HuH-7 (cell line): Measurements from ENCODE around the gene MAP3K2.

ENCODE experiments used
- DNase-seq: peaks from one replicate; pipeline ENCODE4 v3.0.0; 2011; ENCODE audit warnings: low spot score

Gene MAP3K2, protein sequence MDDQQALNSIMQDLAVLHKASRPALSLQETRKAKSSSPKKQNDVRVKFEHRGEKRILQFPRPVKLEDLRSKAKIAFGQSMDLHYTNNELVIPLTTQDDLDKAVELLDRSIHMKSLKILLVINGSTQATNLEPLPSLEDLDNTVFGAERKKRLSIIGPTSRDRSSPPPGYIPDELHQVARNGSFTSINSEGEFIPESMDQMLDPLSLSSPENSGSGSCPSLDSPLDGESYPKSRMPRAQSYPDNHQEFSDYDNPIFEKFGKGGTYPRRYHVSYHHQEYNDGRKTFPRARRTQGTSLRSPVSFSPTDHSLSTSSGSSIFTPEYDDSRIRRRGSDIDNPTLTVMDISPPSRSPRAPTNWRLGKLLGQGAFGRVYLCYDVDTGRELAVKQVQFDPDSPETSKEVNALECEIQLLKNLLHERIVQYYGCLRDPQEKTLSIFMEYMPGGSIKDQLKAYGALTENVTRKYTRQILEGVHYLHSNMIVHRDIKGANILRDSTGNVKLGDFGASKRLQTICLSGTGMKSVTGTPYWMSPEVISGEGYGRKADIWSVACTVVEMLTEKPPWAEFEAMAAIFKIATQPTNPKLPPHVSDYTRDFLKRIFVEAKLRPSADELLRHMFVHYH

DNA sequence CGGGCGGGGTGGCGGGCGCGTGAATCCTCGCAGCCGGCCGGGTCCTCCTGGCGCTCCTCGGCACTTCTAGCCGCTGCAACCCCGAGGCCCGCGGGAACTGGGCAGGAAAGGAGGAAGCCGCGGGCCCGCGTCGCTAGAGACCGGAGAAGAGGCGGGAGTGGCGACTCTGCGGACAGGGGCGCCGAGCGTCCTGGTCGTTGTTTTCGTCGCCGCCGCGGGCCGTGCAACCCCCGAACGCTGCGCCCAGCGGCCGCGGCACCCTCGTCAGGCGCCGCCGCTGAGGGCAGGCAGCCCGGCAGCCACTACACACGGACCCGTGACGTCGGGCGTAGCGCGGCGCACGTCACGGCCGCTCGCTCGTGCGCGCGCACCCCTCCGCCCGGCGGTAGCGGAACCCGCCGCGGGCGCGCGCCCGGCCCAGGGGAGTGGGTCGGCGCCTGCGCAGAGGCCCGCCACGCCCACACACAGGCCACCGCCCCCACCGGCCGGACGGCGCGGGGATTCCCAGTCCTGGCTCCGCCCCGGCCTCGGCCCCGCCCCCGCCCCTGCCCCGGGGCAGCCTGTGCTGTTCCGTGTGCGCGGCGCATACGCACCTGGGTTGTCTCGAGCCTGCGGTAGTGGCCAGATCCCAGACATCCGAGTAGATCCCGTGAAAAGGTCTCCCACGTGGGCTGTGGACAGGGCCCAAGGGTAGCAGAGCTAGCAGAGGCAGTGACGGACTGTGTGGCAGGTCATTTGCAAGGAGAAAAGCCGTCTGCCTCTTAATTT lies at the start of gene MAP3K2:
Gene MAP3K2 (minus strand): TSS at position 321 of the 768 bp plus-strand sequence. CDS start 44,846 bp downstream, outside the sequence.
- peak; percentile 96 for DNase-seq

DNA sequence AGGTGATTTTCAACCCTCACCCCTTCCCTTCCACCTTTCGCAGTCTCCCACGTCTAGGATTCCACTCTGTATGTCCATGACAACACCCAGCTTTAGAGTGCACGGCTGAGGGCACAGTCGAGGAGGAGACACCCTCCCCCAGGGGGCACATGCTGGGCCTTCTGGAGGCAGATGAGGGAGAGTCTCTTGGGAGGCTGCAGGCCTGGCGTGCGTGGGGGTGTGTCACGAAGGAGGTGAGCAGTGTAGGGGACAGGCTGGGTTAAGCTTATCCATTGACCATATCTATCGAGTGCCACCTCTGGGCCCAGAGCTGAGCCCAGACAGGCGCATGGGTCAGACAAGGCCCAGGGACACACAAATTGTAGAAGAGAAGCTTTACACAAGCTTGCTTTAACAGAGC lies 49.3 kb upstream of the MAP3K2 start:
- DNase-seq, result no peak

DNA sequence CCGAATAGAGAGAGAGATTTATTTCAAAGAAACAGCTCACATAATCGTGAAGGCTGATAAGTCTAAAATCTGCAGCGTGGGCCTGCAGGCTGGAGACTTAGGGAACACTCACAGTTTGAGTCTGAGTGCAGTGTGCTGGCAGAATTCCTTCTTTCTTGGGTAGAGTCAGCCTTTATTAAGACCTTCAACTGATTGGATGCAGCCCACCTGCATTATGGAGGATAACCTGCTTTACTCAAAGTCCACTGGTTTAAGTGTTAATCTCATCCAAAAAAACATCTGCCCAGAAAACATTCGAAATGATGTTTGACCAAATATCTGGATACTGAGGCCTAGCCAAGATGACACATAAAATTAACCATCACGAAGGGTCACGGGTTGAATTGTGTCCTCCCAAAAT lies 46.7 kb upstream of the MAP3K2 start:
- no peak for DNase-seq

DNA sequence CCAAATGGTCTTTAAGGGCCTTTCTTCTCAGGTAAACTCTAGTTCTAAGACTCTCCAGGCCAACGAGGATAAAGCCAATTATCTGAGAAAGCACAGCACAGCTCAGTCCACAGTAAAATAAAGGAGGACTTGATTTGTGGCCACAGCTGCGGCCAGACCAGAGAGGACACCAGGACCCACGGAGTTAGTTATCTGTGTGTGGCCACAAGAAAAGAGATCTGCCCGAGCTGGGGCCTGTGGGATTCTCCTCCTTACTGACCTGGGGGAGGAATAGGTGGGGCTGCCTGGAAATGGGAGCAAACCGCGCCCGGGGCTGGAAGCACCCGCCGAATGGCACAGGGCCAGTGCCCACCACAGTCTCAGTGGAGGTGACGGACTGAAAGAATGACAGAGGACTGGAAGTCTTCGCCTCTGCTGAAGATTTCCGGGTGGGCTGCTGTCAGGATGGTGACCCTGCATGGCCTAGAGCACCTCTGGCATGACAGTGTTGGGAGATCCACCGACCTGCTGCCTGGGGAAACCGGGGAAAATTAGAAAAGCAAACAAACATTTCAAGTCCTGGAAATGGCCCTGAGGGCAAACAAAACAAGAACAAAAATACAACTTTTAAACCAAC lies 43.7 kb upstream of the MAP3K2 start:
- no peak for DNase-seq

DNA sequence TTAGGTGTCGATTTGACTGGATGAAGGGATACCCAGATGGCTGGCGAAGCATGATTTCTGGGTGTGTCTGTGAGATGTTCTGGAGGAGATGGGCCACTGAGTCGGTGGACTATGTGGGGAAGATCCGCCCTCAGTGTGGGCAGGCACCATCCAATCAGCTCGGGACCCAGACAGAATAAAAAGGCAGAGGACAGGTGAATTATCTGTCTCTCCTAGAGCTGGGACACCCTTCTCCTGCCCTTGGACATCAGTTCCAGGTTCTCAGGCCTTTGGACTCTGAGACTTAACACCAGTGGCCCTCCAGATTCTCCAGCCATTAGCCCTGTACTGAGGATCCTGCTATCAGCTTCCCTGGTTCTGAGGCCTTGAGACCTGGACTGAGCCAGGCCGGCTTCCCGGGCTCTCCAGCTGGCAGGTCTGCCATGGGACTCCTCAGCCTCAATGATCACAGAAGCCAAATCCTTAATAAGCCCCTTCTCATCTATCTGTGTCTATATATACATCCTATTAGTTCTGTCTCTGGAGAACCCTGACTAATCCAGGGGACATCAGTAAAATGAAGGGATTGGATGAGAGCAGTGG lies 42.2 kb upstream of the MAP3K2 start:
- DNase-seq, result no peak

DNA sequence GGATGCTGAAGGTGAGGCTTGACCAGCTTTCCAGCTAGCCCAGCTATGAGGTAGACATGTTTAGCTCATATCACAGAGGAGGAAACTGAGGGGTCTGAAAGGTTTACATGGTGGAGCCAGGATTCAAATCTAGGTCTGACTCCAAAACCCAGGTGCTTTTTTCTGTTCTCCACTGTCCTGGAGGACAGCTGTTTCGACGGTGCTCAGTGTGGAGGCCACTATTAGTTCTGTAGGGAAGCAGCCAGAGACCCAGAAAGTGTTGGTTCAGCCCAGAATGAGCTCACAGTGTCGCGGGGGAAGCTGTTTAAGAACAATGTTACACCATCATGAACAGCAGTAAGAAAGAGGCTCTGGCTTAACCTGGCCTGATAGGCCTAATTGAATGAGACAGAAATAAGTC lies 41.5 kb upstream of the MAP3K2 start:
- DNase-seq, result no peak

DNA sequence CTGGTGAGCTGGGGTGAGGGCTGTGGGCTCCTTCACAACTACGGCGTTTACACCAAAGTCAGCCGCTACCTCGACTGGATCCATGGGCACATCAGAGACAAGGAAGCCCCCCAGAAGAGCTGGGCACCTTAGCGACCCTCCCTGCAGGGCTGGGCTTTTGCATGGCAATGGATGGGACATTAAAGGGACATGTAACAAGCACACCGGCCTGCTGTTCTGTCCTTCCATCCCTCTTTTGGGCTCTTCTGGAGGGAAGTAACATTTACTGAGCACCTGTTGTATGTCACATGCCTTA lies 41.0 kb upstream of the MAP3K2 start:
- DNase-seq, result no peak

DNA sequence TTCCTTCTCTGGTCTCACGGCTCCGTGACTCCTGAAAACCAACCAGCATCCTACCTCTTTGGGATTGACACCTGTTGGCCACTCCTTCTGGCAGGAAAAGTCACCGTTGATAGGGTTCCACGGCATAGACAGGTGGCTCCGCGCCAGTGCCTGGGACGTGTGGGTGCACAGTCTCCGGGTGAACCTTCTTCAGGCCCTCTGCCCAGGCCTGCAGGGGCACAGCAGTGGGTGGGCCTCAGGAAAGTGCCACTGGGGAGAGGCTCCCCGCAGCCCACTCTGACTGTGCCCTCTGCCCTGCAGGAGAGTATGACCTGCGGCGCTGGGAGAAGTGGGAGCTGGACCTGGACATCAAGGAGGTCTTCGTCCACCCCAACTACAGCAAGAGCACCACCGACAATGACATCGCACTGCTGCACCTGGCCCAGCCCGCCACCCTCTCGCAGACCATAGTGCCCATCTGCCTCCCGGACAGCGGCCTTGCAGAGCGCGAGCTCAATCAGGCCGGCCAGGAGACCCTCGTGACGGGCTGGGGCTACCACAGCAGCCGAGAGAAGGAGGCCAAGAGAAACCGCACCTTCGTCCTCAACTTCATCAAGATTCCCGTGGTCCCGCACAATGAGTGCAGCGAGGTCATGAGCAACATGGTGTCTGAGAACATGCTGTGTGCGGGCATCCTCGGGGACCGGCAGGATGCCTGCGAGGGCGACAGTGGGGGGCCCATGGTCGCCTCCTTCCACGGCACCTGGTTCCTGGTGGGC lies 40.5 kb upstream of the MAP3K2 start:
- no peak for DNase-seq

DNA sequence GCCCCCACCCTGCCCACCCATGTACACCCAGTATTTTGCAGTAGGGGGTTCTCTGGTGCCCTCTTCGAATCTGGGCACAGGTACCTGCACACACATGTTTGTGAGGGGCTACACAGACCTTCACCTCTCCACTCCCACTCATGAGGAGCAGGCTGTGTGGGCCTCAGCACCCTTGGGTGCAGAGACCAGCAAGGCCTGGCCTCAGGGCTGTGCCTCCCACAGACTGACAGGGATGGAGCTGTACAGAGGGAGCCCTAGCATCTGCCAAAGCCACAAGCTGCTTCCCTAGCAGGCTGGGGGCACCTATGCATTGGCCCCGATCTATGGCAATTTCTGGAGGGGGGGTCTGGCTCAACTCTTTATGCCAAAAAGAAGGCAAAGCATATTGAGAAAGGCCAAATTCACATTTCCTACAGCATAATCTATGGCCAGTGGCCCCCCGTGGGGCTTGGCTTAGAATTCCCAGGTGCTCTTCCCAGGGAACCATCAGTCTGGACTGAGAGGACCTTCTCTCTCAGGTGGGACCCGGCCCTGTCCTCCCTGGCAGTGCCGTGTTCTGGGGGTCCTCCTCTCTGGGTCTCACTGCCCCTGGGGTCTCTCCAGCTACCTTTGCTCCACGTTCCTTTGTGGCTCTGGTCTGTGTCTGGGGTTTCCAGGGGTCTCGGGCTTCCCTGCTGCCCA lies 39.7 kb upstream of the MAP3K2 start:
- no peak for DNase-seq

DNA sequence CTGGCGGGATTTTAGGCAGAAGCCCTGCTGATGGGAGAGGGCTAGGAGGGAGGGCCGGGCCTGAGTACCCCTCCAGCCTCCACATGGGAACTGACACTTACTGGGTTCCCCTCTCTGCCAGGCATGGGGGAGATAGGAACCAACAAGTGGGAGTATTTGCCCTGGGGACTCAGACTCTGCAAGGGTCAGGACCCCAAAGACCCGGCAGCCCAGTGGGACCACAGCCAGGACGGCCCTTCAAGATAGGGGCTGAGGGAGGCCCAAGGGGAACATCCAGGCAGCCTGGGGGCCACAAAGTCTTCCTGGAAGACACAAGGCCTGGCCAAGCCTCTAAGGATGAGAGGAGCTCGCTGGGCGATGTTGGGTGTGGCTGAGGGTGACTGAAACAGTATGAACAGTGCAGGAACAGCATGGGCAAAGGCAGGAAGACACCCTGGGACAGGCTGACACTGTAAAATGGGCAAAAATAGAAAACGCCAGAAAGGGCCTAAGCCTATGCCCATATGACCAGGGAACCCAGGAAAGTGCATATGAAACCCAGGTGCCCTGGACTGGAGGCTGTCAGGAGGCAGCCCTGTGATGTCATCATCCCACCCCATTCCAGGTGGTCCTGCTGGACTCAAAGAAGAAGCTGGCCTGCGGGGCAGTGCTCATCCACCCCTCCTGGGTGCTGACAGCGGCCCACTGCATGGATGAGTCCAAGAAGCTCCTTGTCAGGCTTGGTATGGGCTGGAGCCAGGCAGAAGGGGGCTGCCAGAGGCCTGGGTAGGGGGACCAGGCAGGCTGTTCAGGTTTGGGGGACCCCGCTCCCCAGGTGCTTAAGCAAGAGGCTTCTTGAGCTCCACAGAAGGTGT lies 39.0 kb upstream of the MAP3K2 start:
- DNase-seq, result no peak

DNA sequence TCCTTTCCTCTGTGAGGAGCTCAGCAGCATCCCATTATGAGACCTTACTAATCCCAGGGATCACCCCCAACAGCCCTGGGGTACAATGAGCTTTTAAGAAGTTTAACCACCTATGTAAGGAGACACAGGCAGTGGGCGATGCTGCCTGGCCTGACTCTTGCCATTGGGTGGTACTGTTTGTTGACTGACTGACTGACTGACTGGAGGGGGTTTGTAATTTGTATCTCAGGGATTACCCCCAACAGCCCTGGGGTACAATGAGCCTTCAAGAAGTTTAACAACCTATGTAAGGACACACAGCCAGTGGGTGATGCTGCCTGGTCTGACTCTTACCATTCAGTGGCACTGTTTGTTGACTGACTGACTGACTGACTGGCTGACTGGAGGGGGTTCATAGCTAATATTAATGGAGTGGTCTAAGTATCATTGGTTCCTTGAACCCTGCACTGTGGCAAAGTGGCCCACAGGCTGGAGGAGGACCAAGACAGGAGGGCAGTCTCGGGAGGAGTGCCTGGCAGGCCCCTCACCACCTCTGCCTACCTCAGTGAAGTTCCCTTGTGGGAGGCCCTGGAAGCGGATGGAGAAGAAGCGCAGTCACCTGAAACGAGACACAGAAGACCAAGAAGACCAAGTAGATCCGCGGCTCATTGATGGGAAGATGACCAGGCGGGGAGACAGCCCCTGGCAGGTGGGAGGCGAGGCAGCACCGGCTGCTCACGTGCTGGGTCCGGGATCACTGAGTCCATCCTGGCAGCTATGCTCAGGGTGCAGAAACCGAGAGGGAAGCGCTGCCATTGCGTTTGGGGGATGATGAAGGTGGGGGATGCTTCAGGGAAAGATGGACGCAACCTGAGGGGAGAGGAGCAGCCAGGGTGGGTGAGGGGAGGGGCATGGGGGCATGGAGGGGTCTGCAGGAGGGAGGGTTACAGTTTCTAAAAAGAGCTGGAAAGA lies 38.0 kb upstream of the MAP3K2 start:
- no peak for DNase-seq

DNA sequence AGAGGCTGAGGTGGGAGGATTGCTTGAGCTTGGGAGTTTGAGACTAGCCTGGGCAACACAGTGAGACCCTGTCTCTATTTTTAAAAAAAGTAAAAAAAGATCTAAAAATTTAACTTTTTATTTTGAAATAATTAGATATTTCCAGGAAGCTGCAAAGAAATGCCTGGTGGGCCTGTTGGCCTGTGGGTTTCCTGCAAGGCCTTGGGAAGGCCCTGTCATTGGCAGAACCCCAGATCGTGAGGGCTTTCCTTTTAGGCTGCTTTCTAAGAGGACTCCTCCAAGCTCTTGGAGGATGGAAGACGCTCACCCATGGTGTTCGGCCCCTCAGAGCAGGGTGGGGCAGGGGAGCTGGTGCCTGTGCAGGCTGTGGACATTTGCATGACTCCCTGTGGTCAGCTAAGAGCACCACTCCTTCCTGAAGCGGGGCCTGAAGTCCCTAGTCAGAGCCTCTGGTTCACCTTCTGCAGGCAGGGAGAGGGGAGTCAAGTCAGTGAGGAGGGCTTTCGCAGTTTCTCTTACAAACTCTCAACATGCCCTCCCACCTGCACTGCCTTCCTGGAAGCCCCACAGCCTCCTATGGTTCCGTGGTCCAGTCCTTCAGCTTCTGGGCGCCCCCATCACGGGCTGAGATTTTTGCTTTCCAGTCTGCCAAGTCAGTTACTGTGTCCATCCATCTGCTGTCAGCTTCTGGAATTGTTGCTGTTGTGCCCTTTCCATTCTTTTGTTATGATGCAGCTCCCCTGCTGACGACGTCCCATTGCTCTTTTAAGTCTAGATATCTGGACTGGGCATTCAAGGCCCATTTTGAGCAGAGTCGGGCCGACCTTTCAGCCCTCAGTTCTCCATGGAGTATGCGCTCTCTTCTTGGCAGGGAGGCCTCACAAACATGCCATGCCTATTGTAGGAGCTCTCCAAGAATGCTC lies 37.1 kb upstream of the MAP3K2 start:
- DNase-seq, result no peak

DNA sequence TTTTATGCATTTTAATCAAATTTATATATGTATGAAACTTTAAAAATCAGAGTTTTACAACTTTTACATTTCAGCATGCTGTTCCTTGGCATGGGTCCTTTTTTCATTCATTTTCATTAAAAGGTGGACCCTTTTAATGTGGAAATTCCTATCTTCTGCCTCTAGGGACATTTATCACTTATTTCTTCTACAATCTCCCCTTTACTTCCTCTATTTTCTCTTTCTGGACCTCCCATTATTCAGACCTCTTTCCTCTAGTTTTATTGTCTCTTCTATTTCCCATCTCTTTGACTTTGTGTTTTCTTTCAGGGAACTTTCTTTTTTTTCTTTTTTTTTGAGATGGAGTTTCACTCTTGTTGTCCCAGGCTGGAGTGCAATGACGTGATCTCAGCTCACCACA lies 36.1 kb upstream of the MAP3K2 start:
- DNase-seq, result no peak

DNA sequence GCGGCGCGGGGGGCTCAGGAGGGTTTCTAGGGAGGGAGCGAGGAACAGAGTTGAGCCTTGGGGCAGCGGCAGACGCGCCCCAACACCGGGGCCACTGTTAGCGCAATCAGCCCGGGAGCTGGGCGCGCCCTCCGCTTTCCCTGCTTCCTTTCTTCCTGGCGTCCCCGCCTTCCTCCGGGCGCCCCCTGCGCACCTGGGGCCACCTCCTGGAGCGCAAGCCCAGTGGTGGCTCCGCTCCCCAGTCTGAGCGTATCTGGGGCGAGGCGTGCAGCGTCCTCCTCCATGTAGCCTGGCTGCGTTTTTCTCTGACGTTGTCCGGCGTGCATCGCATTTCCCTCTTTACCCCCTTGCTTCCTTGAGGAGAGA lies 35.7 kb upstream of the MAP3K2 start:
- no peak for DNase-seq

DNA sequence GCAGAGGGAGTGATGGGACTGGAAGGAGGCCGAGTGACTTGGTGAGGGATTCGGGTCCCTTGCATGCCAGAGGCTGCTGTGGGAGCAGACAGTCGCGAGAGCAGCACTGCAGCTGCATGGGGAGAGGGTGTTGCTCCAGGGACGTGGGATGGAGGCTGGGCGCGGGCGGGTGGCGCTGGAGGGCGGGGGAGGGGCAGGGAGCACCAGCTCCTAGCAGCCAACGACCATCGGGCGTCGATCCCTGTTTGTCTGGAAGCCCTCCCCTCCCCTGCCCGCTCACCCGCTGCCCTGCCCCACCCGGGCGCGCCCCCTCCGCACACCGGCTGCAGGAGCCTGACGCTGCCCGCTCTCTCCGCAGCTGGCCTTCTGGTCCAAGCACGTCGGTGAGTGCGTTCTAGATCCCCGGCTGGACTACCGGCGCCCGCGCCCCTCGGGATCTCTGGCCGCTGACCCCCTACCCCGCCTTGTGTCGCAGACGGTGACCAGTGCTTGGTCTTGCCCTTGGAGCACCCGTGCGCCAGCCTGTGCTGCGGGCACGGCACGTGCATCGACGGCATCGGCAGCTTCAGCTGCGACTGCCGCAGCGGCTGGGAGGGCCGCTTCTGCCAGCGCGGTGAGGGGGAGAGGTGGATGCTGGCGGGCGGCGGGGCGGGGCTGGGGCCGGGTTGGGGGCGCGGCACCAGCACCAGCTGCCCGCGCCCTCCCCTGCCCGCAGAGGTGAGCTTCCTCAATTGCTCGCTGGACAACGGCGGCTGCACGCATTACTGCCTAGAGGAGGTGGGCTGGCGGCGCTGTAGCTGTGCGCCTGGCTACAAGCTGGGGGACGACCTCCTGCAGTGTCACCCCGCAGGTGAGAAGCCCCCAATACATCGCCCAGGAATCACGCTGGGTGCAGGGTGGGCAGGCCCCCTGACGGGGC lies 35.0 kb upstream of the MAP3K2 start:
- DNase-seq, result no peak

DNA sequence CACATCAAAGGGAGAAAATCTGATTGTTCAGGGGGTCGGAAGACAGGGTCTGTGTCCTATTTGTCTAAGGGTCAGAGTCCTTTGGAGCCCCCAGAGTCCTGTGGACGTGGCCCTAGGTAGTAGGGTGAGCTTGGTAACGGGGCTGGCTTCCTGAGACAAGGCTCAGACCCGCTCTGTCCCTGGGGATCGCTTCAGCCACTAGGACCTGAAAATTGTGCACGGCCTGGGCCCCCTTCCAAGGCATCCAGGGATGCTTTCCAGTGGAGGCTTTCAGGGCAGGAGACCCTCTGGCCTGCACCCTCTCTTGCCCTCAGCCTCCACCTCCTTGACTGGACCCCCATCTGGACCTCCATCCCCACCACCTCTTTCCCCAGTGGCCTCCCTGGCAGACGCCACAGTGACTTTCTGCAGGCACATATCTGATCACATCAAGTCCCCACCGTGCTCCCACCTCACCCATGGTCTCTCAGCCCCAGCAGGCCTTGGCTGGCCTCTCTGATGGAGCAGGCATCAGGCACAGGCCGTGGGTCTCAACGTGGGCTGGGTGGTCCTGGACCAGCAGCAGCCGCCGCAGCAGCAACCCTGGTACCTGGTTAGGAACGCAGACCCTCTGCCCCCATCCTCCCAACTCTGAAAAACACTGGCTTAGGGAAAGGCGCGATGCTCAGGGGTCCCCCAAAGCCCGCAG lies 34.2 kb upstream of the MAP3K2 start:
- DNase-seq, result no peak
